ENCODE measurements around the gene LMO4. TPM values are rescaled to one million over a fixed set of nuclear protein-coding genes. Genes with fewer than 3 reads are reported as not detected.

The LMO4 gene
- total RNA-seq, 1 donor from 2014 or later = 35.1 TPM

DNA sequence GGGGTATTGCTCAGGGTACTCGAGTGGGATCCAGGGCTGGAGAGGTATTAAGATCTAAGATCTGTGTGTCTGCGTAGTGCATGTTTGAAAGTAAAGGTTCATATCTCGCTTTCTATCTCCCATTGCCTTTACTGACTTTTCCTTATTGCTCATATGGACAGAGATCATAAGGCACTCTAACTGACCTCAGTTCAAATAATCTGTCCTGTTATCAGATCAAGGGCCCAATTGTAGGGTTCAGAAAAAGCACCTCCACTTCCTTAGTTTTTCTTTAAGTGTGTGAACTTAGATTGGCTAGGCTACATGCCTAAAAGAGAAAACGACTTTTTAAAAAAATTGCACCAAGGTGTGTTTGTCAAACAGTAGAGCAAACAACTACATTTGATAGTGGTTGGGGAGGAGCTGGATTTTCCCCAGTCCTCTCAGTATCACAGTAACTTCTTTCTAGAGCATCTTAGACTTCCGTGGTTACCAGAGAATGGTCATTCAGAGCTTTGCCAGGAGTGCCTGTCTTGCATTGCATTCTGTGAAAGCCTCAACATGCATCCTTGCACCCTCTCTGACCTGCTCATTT, 57.6 kb downstream of the LMO4 start:
- H3K27me3 ChIP-seq (ENCODE audit: low read depth) = no peaks in the 10 kb centered on the region

DNA sequence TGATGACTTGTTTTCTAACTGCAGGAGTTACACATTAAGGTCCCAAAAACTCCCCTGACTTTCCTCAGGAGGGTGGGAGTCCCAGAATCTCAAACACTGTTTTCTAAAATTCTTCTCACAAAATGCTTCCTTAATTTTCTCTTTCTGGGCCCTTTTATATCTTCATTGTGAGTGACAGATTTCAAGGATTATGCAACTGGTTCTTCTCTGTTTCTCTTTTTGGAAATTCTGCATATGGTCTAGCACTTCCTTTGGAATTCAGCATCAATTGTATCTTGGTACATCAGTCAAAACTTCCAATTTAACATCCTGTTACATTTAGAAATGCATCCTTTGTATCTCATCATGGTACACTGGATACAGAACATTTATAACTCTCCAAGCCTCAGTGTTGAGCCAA, 59.7 kb downstream of the LMO4 start:
- Histone ChIP-seq H3K36me3 (no peaks in the 10 kb centered on the region), H3K27me3 (ENCODE audit: low read depth) (no peaks in the 10 kb centered on the region), H3K27ac (replicated peaks) (no peak overlapping the region), H3K9me3 (replicated peaks) (no peaks in the 10 kb centered on the region), H3K4me1 (peaks cover 3% of the 10 kb centered on the region), H3K4me3 (no peak overlapping the region)
- no peak for DNase-seq
- TF ChIP-seq, protein P1, sequence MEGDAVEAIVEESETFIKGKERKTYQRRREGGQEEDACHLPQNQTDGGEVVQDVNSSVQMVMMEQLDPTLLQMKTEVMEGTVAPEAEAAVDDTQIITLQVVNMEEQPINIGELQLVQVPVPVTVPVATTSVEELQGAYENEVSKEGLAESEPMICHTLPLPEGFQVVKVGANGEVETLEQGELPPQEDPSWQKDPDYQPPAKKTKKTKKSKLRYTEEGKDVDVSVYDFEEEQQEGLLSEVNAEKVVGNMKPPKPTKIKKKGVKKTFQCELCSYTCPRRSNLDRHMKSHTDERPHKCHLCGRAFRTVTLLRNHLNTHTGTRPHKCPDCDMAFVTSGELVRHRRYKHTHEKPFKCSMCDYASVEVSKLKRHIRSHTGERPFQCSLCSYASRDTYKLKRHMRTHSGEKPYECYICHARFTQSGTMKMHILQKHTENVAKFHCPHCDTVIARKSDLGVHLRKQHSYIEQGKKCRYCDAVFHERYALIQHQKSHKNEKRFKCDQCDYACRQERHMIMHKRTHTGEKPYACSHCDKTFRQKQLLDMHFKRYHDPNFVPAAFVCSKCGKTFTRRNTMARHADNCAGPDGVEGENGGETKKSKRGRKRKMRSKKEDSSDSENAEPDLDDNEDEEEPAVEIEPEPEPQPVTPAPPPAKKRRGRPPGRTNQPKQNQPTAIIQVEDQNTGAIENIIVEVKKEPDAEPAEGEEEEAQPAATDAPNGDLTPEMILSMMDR (IDR thresholded peaks at IDR 0.05; ENCODE audit: borderline replicate concordance) = no peak
- intact Hi-C loops (cut with micrococcal nuclease) = no loop called here

More for the DNA sequence above, 57.6 kb downstream of the LMO4 start:
- no peak overlapping the region for H3K4me3 ChIP-seq
- TF ChIP-seq, protein P1 (IDR thresholded peaks at IDR 0.05; ENCODE audit: borderline replicate concordance) = no peak
- intact Hi-C loops (cut with micrococcal nuclease) = no loop called here
- no peak for DNase-seq
- no peaks in the 10 kb centered on the region for H3K9me3 ChIP-seq (replicated peaks)
- H3K27ac ChIP-seq (replicated peaks) = no peak overlapping the region
- no peaks in the 10 kb centered on the region for H3K4me1 ChIP-seq
- no peaks in the 10 kb centered on the region for H3K36me3 ChIP-seq

DNA sequence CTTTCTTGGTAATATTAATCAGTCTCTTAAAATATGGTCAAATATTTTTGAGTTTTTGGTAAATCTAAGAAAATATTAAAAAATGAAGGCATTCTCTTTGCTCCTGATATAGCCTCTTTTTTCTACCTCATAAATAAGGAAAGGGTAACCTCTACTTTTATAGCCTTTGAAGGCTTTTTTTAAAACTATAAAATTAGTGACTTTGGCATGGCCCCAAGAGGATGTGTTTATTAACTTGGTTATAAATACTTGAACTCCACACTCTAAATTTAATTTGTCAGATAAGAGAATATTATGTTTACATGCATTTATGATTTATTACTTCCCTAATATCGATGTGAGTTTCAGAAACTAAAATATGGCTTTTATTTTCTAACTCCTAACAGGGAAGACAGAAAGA, 60.3 kb downstream of the LMO4 start:
- H3K4me1 ChIP-seq = peaks cover 5% of the 10 kb centered on the region
- H3K27ac ChIP-seq (replicated peaks) = no peak overlapping the region
- H3K4me3 ChIP-seq = no peak overlapping the region
- TF ChIP-seq, protein P1 (IDR thresholded peaks at IDR 0.05; ENCODE audit: borderline replicate concordance) = no peak
- no peak for DNase-seq
- no peaks in the 10 kb centered on the region for H3K36me3 ChIP-seq
- H3K27me3 ChIP-seq (ENCODE audit: low read depth) = no peaks in the 10 kb centered on the region
- H3K9me3 ChIP-seq (replicated peaks) = no peaks in the 10 kb centered on the region
- intact Hi-C loops (cut with micrococcal nuclease) = no loop called here

DNA sequence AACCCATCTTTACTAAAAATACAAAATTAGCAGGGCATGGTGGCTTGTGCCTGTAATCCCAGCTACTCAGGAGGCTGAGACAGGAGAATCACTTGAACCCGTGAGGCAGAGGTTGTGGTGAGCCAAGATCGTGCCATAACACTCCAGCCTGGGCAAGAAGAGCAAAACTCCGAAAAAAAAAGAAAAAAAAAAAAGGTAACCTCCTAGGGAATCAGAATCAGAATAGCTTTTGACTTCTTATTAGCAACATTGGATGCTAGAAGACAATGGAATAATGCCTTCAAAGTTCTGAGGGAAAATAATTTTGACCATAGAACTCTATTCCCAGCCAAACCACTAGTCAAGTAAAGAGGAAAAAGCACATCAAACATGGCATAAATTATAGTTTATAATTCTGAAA, 60.9 kb downstream of the LMO4 start:
- H3K4me1 ChIP-seq = peaks cover 5% of the 10 kb centered on the region
- TF ChIP-seq, protein P1 (IDR thresholded peaks at IDR 0.05; ENCODE audit: borderline replicate concordance) = no peak
- DNase-seq = no peak
- H3K36me3 ChIP-seq = no peaks in the 10 kb centered on the region
- no peak overlapping the region for H3K4me3 ChIP-seq
- no peaks in the 10 kb centered on the region for H3K9me3 ChIP-seq (replicated peaks)
- H3K27ac ChIP-seq (replicated peaks) = no peak overlapping the region
- intact Hi-C loops (cut with micrococcal nuclease) = no loop called here
- no peaks in the 10 kb centered on the region for H3K27me3 ChIP-seq (ENCODE audit: low read depth)

DNA sequence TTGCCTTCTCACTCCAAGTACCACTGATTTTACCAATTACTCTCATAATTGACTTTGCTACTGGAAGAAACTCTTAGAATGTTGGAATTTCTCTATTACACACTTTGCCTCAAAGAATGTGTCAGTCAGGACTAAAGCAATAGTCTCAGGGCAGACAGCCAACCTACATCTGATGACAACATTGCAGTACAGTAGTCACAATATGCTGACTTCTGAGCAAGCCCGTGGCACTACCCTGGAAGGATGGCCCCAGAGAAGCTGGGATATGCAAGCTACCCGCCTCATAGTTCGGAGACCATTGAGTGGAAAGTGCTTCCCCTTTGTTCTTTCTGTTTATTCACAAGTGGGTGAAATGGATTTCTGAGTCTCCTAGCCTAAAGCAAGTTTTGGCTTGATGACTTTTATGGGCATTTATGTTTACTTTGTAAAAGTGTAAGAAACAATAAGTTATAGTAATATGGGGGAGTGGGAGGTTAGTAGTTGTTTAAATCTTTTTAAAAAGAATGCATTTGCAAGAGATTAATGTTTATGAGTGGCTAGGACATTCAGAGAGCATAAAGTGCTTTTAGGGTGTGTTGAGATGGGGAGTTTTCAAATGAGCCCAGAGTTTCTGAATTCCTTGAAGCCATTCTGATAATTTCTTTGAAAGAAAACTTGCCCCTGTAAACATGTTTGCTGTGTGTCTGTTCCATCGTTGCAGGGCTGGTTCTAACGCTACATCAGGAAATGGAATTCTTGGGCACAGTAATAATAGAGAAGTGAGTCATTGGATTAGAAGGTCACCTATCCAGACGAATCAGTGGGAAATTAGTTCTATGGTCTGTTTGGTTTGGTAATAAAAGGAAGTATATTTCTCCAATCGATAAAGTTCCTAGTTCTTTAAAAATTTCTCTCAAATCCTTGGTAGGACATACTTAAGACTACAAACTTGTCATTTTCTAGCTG, 63.8 kb downstream of the LMO4 start:
- intact Hi-C loops (cut with micrococcal nuclease) = no loop called here
- Histone ChIP-seq H3K36me3 (no peaks in the 10 kb centered on the region), H3K4me3 (no peak overlapping the region), H3K27ac (replicated peaks) (no peak overlapping the region), H3K27me3 (ENCODE audit: low read depth) (no peaks in the 10 kb centered on the region), H3K4me1 (peaks cover 5% of the 10 kb centered on the region), H3K9me3 (replicated peaks) (no peaks in the 10 kb centered on the region)
- TF ChIP-seq, protein P1 (IDR thresholded peaks at IDR 0.05; ENCODE audit: borderline replicate concordance) = no peak
- DNase-seq = no peak

Data from left ventricle myocardium inferior (tissue), 1 donor.